Stimulated activated CD4-positive, alpha-beta T cell treated with anti-CD3 and anti-CD28 coated beads, Interleukin-4, amount 100 ng/mL, for 1 hour (primary cell): ENCODE results near the gene ZNF441.
"Not testable (repeated sequence)": the region's sequence is repeated elsewhere in the genome, so short reads cannot be mapped to it uniquely, and the experiment has no call there.

Experiments
- DNase-seq: peaks from one replicate; pipeline ENCODE4 v3.0.0-alpha.2; 2020

Gene ZNF441

DNA sequence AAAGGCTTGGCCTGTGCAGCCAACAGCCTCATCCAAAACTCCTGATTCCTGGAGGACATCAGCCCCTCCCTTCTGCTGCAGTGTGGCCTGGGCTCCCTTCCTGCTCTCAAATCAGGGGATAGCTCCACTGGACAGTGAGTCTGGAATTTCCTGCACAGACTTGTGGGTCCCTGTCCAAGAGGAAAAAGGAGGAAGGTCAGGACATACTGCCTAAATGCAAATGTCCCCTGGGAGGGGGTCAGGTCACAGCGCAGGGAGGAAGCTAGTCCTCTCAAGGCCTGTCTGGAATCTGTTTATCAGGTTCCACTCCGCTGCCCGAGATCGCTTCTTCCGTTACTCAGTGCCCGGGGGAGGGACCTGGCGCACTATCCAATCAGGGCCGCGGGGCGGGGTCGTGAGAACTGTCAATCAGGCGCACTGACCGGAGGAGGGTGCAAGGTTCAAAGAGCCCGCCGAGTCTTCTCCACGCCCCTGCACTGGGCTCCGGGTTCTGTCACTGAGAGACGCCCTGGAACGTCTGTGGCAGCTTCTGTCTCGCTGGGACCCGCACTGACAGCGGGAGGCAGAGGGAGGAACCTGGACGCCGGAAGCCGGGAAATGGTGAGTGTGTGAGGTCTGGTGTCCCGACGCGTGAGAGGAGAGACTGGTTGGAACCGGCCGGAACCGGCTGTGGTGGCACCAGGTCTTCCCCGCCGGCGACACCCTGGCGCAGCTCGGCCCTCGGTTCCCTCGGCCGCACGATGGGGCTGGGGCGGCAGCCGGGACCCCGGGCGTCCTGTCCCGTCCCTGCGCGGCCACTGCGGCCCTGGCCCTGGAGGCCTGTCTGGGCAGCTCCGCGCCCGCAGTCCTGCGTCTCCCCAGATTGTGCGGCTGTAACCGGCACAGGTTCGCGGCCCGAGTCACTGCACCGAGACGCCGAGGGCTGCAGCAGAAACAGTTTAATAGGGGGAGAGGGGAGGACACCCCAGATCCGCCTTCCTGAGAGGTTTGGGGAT, at the start of gene ZNF441:
TSS of gene ZNF441 (plus strand) at position 404 of the 995 bp plus-strand sequence. CDS start at position 598, 194 bp downstream.
- DNase-seq = peak; percentile 95

- DNase-seq = no peak
Measured at GRCh38 chr19:11721681-11722080, 45.1 kb upstream of the ZNF441 start.

DNA sequence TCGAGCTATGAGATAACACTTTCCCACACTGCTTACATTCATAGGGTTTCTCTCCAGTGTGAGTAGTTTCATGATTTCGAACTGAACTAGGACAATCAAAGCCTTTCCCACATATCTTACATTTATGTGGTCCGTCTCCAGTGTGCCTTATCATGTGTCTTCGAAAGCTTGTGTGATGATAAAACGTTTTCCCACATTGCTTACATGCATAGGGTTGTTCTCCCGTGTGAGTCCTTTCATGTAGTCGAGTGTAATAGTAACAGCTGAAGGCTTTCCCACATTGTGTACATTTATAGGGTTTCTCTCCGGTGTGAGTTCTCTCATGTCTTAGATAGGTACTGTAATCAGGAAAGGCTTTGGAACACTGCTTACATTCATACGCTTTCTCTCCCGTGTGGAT, 44.4 kb upstream of the ZNF441 start:
- no peak for DNase-seq

DNA sequence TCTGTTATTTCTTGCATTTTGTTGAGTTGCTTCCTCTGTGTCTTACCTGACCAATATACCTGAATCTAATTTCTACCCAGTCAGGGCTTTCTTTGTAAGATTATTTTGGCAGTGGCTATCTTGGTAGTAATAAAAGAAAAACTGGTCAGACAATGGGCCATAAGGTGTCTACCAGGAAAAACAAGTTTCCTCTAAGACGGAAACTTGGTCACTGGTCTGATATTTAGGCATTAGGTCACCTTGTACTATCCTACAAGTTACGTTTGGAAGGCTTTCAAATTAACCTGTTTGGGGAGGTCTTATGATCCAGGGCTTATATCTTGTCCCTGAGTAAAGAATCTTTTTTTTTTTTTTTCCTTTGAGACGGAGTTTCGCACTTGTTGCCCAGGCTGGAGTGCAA, 37.2 kb upstream of the ZNF441 start:
- no peak for DNase-seq

- DNase-seq = no peak
Measured at GRCh38 chr19:11735375-11735774, 31.4 kb upstream of the ZNF441 start.

GRCh38 chr19:11736696-11737095, 30.1 kb upstream of the ZNF441 start:
- no peak for DNase-seq

DNA sequence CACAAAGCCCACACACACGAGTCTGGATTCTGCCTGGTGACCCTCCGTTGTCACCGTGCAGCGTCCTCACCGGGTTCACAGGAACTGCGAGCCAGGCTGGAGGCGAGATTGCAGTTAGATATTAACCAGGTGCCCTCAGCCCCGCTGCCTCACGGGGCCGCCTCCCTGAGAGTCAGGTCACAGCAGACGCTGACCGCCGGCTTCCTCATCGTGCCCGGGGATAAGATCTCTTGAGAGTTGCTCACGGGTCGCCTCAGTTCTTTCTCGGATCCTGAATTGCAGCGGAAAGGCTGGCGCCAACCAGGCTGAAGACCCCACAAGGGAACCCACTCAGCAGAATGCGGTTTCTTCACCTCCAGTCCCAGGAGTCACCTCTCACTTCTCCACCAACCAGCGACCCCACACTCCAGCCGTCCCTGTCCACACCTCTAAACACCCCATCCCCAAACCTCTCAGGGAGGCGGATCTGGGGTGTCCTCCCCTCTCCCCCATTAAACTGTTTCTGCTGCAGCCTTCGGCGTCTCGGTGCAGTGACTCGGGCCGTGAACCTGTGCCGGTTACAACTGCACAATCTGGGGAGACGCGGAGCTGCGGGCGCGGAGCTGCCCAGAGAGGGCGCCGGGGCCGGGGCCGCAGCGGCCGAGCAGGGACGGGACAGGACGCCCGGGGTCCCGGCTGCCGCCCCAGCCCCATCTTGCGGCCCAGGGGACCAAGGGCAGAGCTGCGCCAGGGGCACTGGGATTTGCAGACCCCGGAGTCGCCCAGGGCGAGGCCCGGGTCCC, 28.6 kb upstream of the ZNF441 start:
- DNase-seq = peak; percentile 26

DNA sequence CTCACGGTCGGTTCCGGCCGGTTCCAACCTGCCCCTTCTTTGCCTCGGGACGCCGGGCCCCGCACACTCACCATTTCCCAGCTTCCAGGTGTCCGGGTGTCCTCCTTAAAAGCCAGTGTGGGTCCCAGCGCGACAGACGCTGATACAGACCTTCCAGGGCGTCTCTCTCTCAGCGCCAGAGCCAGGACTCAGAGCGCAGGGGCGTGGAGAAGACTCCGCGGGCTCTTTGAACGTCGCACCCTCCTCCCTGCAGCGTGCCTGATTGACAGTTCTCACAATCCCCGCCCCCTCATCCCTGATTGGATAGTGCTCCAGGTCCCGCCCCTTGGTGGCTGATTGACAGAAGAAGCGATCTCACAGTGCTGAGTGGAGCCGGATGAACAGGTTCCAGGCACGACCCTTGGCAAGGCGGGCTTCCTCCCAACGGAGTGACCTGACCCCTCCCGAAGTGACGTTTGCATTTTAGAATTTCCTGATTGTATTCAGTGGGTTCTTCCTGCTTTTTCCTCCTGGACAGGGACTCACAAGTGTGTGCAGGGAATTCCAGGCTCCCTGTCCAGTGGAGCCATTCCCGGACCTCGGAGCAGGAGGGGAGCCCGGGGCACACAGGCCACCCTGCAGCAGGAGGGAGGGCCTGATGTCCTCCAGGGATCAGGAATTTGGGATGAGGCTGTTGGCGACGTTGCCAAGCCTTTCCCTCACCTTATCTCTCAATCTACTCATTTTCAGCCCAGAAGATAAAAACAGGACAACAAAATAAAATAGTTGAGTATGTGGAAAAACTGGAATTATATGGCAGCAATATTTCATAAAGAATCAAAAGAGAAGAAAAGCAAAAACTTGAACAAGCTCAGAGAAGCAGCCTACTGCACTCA, 27.8 kb upstream of the ZNF441 start, which contains the start of gene ZNF823:
TSS of gene ZNF823 (minus strand) at position 201 of the 875 bp plus-strand sequence. CDS start at position 74, 127 bp downstream.
- DNase-seq = peak; percentile 96

DNA sequence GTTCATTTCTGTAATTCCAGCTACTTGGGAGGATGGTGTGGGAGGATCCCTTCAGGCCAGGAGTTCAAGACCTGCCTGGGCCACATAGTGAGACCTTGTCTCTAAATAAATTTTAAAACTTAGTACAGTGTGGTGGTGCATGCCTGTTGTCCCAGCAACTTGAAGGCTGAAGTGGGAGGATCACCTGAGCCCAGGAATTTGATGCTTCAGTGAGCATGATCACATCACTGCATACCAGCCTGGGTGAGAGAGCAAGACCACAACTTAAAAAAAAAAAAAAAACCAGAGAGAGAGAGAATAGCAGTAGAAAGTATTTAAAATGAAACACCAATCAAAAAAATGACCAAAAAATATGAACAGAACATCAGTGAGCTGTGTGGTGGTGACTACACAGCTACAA, 20.9 kb upstream of the ZNF441 start:
- DNase-seq = no peak

GRCh38 chr19:11747277-11747676, 19.5 kb upstream of the ZNF441 start:
- DNase-seq = no peak

DNA sequence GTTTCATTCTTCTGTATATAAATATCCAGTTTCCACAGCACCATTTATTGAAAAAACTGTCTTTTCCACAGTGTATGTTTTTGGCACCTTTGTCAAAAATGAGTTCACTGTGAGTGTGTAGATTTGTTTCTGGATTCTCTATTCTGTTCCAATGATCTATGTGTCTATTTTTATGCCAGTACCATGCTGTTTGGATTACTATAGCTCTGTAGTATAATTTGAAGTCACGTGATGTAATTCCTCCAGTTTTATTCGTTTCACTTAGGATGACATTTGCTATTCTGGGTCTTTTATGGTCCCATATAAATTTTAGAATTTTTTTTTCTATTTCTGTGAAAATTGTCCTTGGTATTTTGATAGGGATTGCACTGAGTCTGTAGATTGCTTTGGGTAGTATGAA, 17.0 kb upstream of the ZNF441 start:
- DNase-seq = no peak

- no peak for DNase-seq
Measured at GRCh38 chr19:11752244-11752736, 14.5 kb upstream of the ZNF441 start.

DNA sequence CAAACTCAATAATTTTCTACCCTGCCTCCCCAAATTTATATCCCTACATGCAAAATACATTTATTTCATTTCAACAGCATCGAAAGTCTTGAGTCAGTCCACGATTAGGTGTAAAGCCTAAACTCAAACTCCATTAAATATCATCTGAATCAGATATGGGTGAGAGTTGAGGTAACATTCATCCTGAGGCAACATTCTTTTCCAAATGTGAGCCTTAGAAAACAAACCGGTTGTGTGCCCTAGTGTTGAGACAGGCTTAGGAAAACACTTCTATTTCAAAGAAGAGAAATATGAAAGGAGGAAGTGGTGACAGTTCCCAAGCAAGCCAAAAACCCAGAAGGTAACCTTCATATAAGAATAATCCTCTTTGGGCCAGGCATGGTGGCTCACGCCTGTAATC, 12.1 kb upstream of the ZNF441 start:
- no peak for DNase-seq

- DNase-seq = no peak
Measured at GRCh38 chr19:11756965-11757364, 9.8 kb upstream of the ZNF441 start.

- no peak for DNase-seq
Measured at GRCh38 chr19:11759805-11760204, 7.0 kb upstream of the ZNF441 start.

DNA sequence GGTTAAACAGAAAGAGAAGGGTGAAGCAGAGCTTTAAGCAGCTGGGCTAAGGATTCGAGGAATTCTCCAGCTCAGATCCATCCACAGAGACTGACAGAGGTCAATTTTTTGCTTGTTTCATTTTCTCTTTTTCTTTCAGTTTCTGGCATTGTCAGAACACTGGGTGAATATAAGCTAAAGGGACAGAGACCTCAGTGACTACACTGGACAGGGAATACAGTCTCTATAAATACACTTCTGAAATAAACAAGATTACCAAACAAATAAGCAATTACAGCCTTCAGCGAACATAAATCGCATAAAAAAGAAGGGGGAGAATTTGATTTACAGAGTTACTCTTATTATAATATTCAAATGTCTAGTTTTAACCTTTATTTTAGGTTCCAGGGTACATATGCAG, 3.7 kb upstream of the ZNF441 start:
- no peak for DNase-seq

DNA sequence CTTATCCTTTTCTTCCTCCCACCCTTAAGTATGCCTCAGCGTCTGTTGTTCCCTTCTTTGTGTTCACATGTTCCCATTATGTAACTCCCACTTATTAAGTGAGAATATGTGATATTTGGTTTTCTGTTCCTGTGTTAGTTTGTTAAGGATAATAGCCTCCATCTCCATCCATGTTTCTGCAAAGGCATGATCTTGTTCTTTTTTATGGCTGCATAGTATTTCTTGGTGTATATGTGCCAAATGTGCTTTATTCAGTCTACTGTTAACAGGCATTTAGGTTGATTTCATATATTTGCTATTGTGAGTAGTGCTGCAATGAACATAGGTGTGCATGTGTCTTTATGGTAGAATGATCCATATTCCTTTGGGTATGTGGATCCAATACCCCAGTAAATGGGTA, 3.2 kb upstream of the ZNF441 start:
- DNase-seq = no peak

DNA sequence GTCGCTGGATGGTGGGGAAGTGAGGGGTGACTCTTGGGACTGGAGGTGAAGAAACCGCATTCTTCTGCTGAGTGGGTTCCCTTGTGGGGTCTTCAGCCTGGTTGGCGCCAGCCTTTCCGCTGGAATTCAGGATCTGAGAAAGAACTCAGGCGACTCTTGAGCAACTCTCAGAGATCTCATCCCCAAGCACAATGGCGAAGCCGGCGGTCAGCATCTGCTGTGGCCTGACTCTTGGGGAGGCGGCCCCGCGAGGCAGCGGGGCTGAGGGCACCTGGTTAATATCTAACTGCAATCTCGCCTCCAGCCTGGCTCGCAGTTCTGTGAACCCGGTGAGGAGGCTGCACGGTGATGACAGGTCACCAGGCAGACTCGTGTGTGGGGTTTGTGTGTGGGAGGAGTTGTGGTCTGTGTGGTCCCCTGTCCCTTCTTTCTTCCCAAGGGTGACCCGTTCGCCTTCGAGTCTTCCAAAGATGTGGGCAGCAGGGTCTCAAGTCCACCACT, 883 bp downstream of the ZNF441 start:
- peak; percentile 21 for DNase-seq

- DNase-seq = no peak
Measured at GRCh38 chr19:11769995-11770394, 3.2 kb downstream of the ZNF441 start.

DNA sequence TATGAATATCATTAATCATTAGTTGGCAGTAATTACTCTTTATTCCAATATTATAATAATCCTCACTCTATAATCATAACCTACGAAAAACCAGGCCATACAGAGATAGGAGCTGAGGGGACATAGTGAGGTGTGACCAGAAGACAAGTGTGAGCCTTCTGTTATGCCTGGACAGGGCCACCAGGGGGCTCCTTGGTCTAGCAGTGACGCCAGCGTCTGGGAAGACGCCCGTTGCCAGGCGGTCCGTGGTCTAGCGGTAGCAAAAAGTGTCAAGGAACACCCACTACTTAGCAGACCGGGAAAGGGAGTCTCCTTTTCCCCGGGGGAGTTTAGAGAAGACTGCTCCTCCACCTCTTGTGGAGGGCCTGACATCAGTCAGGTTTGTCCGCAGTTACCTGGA, 4.7 kb downstream of the ZNF441 start:
- DNase-seq = not testable (repeated sequence)

GRCh38 chr19:11776669-11777068, 9.9 kb downstream of the ZNF441 start:
- not testable (repeated sequence) for DNase-seq

DNA sequence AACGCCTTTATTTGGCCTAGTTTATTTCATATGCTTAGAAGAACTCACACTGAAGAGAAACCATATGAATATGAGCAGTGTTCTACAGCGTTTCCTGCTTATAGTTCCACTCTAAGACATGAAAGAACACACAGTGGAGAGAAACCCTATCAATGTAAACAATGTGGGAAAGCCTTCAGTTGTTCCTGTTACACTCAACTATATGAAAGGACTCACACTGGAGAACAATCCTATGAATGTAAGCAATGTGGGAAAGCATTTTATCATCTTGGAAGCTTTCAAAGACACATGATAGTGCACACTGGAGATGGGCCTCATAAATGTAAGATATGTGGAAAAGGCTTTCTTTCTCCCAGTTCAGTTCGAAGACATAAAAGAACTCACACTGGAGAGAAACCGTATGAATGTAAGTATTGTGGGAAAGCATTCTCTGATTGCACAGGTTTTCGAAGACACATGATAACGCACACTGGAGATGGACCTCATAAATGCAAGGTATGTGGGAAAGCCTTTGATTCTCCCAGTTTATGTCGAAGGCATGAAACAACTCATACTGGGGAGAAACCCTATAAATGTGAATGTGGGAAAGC, 13.7 kb downstream of the ZNF441 start:
- DNase-seq = no peak
